Measurements from ENCODE around the gene CLASP1.
"Not testable (repeated sequence)": the region's sequence is repeated elsewhere in the genome, so short reads cannot be mapped to it uniquely, and the experiment has no call there.

Gene CLASP1

DNA sequence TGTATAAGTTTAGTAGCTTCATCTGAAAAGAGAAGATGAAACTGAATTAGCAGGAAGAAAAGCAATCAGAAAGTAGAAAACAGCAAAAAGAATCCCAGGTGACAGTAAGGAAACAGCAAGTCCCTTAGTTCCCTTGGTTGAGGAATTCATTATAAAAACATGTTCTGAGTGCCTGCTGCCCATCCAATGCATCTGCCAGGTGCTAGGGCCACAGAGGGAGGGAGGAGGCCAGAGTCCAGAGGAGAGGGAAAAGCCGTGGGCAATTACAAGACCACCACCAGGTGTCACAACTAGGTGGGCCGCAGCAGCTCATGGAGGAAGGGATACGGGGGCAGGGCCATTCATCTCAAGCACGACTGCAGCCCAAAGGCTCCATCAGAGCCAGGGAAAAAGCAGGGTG, 308.3 kb downstream of the CLASP1 start:
- DNase-seq = no peak

DNA sequence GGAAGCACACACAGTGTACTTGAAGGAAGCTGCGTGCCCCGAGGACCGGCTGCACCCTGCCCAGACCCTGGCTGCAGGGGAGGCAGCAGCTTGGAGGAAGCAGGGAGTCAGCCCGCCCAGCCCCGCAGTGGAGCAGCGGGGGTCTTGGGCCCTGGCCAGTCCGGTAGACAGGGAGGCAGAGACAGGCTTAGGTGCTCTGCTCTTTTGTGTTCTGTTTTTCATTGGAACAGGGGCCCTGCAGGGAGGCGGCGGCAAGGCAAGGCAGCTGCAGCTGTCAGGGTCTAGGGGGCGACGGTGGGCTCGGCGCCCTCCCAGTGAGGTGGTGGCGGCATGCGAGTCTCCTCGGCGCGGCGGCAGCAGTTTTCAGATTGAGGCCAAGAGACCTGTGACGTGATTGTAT, 311.0 kb downstream of the CLASP1 start:
- DNase-seq = no peak

DNA sequence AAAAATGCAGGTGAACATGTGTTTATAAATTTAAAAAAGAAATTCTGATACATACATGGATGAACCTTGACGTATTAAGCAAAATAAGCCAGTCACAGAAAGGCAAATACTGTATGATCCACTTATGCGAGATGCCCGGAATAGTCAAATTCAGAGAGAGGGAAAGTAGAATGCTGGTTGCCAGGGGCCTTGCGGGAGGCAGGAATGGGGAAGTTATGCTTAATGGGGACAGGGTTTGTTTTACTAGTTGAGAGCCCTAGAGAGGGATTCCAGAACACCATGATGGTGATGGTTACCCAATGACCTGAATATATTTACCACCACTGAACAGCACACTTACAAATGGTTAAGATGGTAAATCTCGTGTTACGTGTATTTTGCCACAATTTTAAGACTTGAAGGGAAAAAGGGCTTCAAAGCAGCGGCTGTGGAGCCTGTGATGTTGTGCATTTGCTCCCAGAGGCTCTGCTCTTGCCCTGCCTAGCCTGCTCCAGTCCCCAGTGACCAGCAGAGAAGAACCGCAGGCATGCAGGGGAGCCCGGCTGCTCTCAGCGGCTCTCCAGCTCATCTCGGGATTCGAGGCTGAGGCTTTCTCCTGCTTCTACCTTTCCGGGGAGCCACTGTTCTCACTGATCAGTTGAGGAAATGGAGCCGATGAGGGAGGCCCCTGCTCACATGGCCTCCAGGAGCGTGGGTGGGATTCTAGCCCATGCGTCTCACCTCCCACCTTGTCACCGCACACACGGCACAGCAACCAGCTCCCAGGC, 312.6 kb downstream of the CLASP1 start:
- no peak for DNase-seq

- peak; percentile 42 for DNase-seq
Measured at GRCh38 chr2:121335294-121336290, 313.7 kb downstream of the CLASP1 start.

GRCh38 chr2:121334581-121335293, 314.5 kb downstream of the CLASP1 start:
- no peak for DNase-seq

DNA sequence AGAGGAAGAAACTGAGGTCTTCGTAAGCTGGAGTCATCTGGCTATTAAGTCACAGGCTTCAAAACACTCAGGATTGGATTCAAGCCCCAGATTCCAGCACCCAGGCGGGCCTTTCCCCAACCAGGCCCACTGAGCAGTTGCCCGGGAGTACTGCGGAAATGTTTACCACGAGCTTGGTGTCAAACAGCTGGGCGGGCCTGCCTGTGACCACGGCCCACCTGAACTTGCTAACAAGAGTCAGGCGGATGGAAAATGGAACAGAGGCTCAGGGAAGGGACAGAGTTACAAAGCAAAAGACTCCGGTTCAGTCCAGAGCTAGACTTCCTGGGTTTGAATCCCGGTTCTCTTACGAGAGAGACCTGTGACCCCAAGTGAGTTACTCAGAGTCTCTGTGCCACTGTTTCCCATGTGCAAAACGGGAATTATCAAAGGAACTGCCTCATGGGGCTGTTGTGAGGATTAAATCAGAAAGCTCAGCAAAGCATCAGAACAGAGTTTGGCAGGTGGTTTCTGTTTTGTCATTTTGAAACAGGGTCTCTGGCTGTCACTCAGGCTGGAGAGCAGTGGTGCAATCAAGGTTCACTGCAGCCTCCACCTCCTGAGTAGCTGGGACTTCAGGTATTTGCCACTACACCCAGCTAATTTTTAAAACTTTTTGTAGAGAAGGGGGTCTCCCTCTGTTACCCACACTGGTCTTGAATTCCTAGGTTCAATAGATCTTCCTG, 315.3 kb downstream of the CLASP1 start:
- no peak for DNase-seq

- DNase-seq = no peak
Measured at GRCh38 chr2:121333231-121333630, 316.0 kb downstream of the CLASP1 start.

DNA sequence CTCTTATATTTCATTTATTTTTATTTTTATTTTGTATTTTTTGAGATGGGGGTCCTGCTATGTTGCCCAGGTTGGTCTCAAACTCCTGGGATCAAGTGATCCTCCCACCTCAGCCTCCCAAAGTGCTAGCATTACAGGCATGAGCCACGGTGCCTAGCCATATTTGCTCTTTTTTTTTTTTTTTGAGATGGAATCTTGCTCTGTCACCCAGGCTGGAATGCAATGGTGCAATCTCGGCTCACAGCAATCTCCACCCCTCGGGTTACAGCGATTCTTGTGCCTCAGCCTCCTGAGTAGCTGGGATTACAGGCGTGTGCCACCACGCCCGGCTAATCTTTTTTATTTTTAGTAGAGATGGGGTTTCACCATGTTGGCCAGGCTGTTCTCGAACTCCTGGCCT, 317.9 kb downstream of the CLASP1 start:
- not testable (repeated sequence) for DNase-seq

- no peak for DNase-seq
Measured at GRCh38 chr2:121330921-121331320, 318.3 kb downstream of the CLASP1 start.

DNA sequence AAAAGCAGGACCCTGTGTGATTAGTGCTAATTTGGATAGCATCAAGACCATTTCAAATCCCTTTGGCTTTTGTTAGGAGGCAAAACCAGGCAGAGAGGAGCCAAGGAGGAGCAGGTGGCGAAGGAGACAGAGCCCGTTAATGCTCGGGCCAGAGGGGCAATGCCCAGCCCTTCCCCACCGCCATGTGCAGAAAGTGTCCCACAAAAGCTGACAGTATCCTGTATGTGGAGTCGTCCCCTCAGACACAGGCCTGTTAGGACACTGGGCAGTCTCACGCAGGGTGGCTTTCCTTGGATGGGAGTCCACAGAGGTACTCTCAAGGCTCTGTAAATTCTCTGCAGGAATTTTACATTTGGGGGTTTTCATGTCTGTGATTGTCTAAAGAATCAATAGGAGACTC, 319.5 kb downstream of the CLASP1 start:
- DNase-seq = no peak

DNA sequence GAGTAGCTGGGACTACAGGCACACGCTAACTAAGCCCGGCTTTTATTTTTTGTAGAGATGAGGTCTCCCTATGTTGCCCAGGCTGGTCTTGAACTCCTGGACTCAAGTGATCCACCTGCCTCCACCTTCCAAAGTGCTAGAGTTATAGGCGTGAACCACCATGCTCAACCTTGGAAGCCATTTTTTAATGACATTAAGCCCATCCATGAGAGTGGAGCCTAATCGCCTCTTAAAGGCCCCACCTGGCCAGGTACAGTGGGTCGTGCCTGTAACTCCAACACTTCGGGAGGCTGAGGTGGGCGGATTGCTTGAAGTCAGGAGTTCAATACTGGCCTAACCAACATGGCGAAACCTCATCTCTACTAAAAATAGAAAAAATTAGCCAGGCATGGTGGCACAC, 322.6 kb downstream of the CLASP1 start:
- no peak for DNase-seq

- no peak for DNase-seq
Measured at GRCh38 chr2:121324601-121325000, 324.7 kb downstream of the CLASP1 start.

DNA sequence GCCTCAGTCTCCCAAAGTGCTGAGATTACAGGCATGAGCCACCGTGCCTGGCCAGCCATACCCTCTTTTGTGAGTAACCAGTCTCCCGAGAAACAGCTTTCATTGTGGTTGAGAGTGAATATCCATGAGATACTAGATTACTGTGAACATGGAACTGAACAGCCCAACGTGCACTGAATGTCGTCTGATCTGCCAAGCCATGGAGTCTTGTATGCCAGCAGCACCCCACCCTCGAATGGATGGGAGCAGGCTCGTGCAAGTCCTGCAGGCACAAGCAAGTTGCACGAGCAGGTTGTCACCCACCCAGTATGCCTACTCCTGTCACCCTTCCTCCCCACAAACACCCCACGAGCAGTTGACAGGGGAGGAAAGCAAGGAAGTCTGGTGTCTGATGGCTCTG, 327.8 kb downstream of the CLASP1 start:
- no peak for DNase-seq

DNA sequence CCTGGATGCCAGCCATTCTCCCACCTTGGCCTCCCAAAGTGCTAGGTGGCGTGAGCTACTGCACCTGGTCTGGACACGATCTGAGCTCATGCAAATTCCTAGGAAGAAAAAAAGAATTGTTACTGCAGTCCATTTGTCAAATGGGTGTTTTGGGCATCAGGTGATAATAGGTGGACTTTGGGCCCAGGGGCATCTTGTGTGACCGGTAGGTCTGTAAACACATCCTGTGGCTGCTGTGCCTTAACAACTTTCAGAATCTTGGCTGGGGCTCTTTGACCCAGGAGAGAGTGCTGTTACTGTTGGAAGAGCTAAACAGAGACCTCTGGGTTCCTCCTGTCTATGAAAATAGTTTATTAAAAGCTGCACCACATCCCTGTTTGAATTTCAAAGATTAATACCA, 329.3 kb downstream of the CLASP1 start:
- DNase-seq = no peak

GRCh38 chr2:121316986-121317385, 332.3 kb downstream of the CLASP1 start:
- DNase-seq = no peak

GRCh38 chr2:121313701-121314100, 335.6 kb downstream of the CLASP1 start:
- not testable (repeated sequence) for DNase-seq

DNA sequence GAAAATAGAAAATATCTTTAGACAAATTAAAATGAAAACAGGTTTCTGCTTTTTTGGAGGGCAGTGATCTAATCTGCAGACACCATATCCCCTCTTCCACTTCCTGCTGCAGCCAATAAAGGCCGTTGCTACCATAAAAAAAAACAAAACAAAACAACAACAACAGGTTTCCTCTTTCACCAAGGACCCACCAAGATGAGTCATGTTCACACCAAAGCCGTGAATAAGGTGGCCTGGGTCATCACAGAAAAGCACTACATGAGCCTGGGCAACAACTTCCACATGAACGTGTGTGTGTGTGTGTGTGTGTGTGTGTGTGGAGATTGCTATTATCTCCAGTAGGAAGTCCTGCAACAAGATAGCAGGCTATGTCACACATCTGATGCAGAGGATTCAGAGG, 339.5 kb downstream of the CLASP1 start:
- DNase-seq = no peak

DNA sequence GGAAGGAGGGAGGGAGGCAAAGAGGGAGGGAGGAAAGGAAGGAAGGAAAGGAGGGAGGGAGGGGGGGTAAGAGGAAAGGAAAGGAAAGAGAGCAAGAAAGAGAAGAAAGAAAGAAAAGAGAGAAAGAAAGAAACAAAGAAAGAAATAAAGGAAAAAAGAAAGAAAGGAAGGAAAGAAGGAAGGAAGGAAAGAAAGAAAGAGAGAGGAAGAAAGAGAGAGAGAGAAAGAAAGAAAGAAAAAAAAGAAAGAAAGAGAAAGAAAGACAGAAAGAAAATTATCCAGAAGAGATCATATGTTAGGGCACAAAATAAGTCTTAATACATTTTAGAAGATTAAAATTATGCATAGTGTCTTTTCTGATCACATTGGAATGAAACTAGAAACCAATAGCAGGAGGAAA, 339.9 kb downstream of the CLASP1 start:
- no peak for DNase-seq

DNA sequence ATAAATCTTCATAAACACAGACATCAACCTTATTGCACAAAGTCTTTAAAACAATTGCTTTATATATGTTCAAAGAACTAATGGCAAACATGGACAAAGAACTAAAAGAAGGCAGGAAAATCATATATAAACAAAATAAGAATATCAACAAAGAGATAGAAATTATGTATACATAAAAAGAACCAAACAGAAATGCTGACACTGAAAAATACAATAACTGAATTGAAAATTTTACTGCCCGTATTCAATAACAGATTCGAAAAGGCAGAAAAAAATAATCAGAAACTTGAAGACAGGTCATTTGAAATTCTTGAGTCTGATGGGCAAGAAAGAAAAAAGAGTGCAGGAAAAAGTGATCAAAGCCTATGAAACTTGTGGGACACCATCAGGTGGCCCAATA, 342.2 kb downstream of the CLASP1 start:
- DNase-seq = no peak

- no peak for DNase-seq
Measured at GRCh38 chr2:121304941-121305340, 344.3 kb downstream of the CLASP1 start.

DNA sequence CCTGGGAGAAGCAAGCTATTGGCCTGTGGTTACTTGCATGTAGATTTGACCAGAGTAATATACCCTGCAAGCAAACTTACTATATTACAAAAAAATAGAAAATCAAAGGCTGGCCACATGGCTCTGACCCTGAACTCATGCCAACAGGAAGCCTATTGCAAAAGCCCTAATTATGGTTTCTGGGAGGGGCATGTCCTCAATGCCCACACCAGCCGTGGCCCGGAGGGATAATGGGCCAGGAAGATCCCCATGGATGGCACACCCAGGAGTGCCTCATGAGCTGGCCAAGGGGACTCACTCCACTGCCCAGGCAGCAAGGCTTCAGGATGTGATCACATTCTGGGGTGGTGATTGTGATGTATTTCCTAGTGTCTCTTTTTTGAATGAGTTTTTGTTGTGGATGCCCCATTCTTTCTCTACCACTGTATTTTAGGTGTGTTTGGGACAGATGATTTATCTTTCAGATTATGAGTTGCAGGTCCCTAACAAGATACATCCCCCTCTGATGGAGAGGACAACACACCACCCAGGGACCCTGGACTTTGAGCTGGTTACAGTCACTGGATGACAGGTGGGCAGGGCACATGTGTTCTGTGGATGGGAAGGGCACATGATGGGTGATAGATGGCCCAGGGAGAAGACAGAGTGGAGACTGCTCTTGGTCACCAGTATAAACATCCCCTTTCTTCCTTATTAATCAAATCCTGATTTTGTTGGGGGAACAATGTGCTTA, 345.6 kb downstream of the CLASP1 start:
- no peak for DNase-seq

DNA sequence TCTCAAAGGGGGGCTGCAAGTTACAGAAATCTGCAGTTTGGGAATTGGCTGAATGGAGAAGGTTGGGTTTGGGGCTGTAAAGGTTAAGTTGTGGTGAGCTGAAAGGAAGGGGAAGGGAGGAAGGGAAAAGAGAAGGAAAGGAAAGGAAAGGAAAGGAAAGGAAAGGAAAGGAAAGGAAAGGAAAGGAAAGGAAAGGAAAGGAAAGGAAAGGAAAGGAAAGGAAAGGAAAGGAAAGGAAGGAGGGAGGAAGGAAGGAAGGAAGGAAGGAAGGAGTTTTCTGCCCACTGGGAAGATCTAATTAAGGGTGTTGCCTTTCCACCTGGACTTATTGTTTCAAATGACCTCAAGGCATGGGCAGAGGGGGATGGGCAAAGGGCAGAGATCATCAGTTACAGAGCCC, 348.1 kb downstream of the CLASP1 start:
- not testable (repeated sequence) for DNase-seq
